DOHH2 (cell line): ENCODE data around the gene KRTAP22-2.

Source experiments
- H3F3A ChIP-seq: fragments of 200-600 bp; sonication (generic), shearing (Covaris generic); 2 replicates; pipeline ENCODE4 v1.6.0; 2016; ENCODE audit warnings: antibody characterized with exemption, mild to moderate bottlenecking; ENCODE audit not compliant: control insufficient read depth, insufficient read depth
- H3K27ac ChIP-seq: fragments of 200-600 bp; sonication (generic); 2 replicates; pipeline ENCODE4 v1.5.1; 2014; ENCODE audit warnings: low read depth, mild to moderate bottlenecking, low read length, moderate library complexity
- H3K27me3 ChIP-seq: fragments of 200-600 bp; sonication (generic); 2 replicates; pipeline ENCODE4 v1.6.1; 2014; ENCODE audit warnings: mild to moderate bottlenecking, low read length, mixed read lengths; ENCODE audit not compliant: control insufficient read depth
- H3K36me3 ChIP-seq: fragments of 200-600 bp; sonication (generic); 2 replicates; pipeline ENCODE4 v1.6.1; 2014; ENCODE audit warnings: mild to moderate bottlenecking, low read length, moderate library complexity, mixed read lengths; ENCODE audit not compliant: control insufficient read depth
- H3K4me1 ChIP-seq: fragments of 200-600 bp; sonication (generic); 2 replicates; pipeline ENCODE4 v1.6.1; 2014; ENCODE audit warnings: mild to moderate bottlenecking, low read length, mixed read lengths; ENCODE audit not compliant: control insufficient read depth
- H3K4me2 ChIP-seq: fragments of 200-600 bp; sonication (generic); 2 replicates; pipeline ENCODE4 v1.6.0; 2014; ENCODE audit warnings: mild to moderate bottlenecking, low read length, moderate library complexity
- H3K4me3 ChIP-seq: fragments of 200-600 bp; sonication (generic); 2 replicates; pipeline ENCODE4 v1.5.1; 2014; ENCODE audit warnings: mild to moderate bottlenecking, low read length, mixed read lengths
- H3K79me2 ChIP-seq: fragments of 200-600 bp; sonication (generic); 2 replicates; pipeline ENCODE4 v1.6.1; 2014; ENCODE audit warnings: mild to moderate bottlenecking, low read length, mixed read lengths; ENCODE audit not compliant: control insufficient read depth
- H3K9me2 ChIP-seq: fragments of 200-600 bp; sonication (generic); replicated peaks from 2 replicates; pipeline ENCODE4 v1.6.1; 2014; ENCODE audit warnings: mild to moderate bottlenecking, low read length, mixed read lengths; ENCODE audit not compliant: control insufficient read depth
- H3K9me3 ChIP-seq: fragments of 200-600 bp; sonication (generic); 2 replicates; pipeline ENCODE4 v1.6.1; 2014; ENCODE audit warnings: antibody characterized with exemption, low read length, mixed read lengths; ENCODE audit not compliant: control insufficient read depth, insufficient read depth
- H4K20me1 ChIP-seq: fragments of 200-600 bp; sonication (generic); 2 replicates; pipeline ENCODE4 v1.6.0; 2014; ENCODE audit warnings: low read depth, mild to moderate bottlenecking, antibody characterized with exemption, low read length, moderate library complexity; ENCODE audit not compliant: control insufficient read depth, insufficient read depth
- EZH2phosphoT487 ChIP-seq: fragments of 200-600 bp; sonication (generic); IDR thresholded peaks from 2 replicates; pipeline ENCODE4 v1.6.1; 2017; ENCODE audit warnings: borderline replicate concordance, mild to moderate bottlenecking, antibody characterized with exemption, low read length, moderate library complexity, mixed read lengths
- TF ChIP-seq, protein P1 (sequence below): fragments of 200-600 bp; sonication (generic); IDR thresholded peaks from one replicate; pipeline ENCODE4 v1.5.1; 2014; ENCODE audit warnings: antibody characterized with exemption, mild to moderate bottlenecking, low read depth, low read length; ENCODE audit not compliant: poor library complexity, severe bottlenecking

The KRTAP22-2 gene

DNA sequence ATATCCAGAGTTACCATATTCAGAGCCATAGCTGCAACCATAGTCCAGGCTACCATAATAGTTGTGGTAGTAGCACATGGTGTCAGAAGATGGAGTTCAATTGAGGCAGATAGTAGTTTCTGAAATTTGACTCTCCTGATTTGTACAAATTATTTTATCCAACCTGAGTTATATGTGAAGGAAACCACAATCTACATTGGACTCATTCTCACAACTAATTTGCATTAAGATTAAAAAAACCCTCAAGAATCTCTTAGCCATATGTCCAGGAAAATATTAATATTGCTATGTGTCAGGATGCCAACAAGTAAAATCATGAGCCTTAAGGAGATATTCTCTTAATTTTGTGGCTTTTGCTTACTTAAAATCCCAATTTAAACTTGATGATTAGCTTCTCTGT, at the start of gene KRTAP22-2:
Gene KRTAP22-2 (minus strand): TSS at position 101 of the 400 bp plus-strand sequence.
- H3K36me3 ChIP-seq = no peaks in the 10 kb centered on the region
- H3K4me1 ChIP-seq = no peaks in the 10 kb centered on the region
- H3K4me3 ChIP-seq = no peak within 1 kb of the TSS
- H4K20me1 ChIP-seq = no peaks in the 10 kb centered on the region
- no peak within 1 kb of the TSS for H3K4me2 ChIP-seq
- H3K9me2 ChIP-seq = no peaks in the 10 kb centered on the region
- H3K9me3 ChIP-seq = no peaks in the 10 kb centered on the region
- no peaks in the 10 kb centered on the region for H3K79me2 ChIP-seq
- H3K27ac ChIP-seq = no peak within 1 kb of the TSS
- TF ChIP-seq, protein P1, sequence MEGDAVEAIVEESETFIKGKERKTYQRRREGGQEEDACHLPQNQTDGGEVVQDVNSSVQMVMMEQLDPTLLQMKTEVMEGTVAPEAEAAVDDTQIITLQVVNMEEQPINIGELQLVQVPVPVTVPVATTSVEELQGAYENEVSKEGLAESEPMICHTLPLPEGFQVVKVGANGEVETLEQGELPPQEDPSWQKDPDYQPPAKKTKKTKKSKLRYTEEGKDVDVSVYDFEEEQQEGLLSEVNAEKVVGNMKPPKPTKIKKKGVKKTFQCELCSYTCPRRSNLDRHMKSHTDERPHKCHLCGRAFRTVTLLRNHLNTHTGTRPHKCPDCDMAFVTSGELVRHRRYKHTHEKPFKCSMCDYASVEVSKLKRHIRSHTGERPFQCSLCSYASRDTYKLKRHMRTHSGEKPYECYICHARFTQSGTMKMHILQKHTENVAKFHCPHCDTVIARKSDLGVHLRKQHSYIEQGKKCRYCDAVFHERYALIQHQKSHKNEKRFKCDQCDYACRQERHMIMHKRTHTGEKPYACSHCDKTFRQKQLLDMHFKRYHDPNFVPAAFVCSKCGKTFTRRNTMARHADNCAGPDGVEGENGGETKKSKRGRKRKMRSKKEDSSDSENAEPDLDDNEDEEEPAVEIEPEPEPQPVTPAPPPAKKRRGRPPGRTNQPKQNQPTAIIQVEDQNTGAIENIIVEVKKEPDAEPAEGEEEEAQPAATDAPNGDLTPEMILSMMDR = no peak
- TF ChIP-seq EZH2phosphoT487 = no peak
- no peaks in the 10 kb centered on the region for H3F3A ChIP-seq
- no peaks in the 10 kb centered on the region for H3K27me3 ChIP-seq

DNA sequence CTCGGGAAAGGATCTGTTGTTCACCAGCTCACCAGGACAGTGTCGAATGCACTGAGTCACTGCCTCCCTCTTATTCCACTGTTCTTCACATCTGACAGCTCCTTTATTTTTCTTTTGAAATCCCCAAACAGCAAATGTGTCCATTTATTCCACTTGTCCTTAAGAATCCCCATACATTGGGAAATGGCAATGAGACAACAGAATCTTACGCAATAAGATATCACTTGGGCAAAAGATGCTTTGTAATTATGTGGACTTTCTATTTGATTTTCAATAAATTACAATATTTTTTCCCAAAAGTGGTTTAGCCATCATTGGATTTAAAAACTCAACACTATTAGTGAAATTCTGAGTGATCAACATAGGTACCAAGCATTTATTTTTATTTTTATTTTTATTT, 48.5 kb upstream of the KRTAP22-2 start:
- no peaks in the 10 kb centered on the region for H3K27me3 ChIP-seq
- H4K20me1 ChIP-seq = no peaks in the 10 kb centered on the region
- H3F3A ChIP-seq = no peaks in the 10 kb centered on the region
- no peaks in the 10 kb centered on the region for H3K9me3 ChIP-seq
- H3K9me2 ChIP-seq = no peaks in the 10 kb centered on the region
- no peak for TF ChIP-seq EZH2phosphoT487
- TF ChIP-seq, protein P1 = no peak
- H3K4me1 ChIP-seq = no peaks in the 10 kb centered on the region
- no peaks in the 10 kb centered on the region for H3K36me3 ChIP-seq
- no peak overlapping the region for H3K4me2 ChIP-seq
- no peak overlapping the region for H3K27ac ChIP-seq
- no peaks in the 10 kb centered on the region for H3K79me2 ChIP-seq
- no peak overlapping the region for H3K4me3 ChIP-seq

- Histone ChIP-seq H3K27ac (no peak within 1 kb of the TSS), H3K4me2 (no peak within 1 kb of the TSS), H3K9me2 (no peaks in the 10 kb centered on the region), H3K4me1 (no peaks in the 10 kb centered on the region), H3K27me3 (no peaks in the 10 kb centered on the region), H4K20me1 (no peaks in the 10 kb centered on the region), H3K9me3 (peaks cover 2% of the 10 kb centered on the region; the same call in 1 of the 2 replicates), H3K79me2 (no peaks in the 10 kb centered on the region), H3K36me3 (no peaks in the 10 kb centered on the region), H3F3A (no peaks in the 10 kb centered on the region), H3K4me3 (no peak within 1 kb of the TSS)
- TF ChIP-seq, protein P1 = no peak
- TF ChIP-seq EZH2phosphoT487 = no peak
Measured at GRCh38 chr21:30634906-30635305, 44.7 kb upstream of the KRTAP22-2 start, which contains the start of gene KRTAP20-2. TSS of gene KRTAP20-2 (plus strand) at chr21:30635206. CDS start at chr21:30635264, 58 bp downstream.
